GM18511 (cell line): ENCODE results near the gene SDR42E1.
"Not testable (repeated sequence)": the region's sequence is repeated elsewhere in the genome, so short reads cannot be mapped to it uniquely, and the experiment has no call there.

Source experiments
- ATAC-seq: cut with Tn5 transposase; IDR thresholded peaks from one replicate; pipeline ENCODE4 v1.9.1; 2021; ENCODE audit warnings: mild to moderate bottlenecking, moderate library complexity; ENCODE audit not compliant: unreplicated experiment

Gene SDR42E1

GRCh38 chr16:82040296-82040695 is 29.0 kb upstream of the SDR42E1 start:
- ATAC-seq, result no peak

DNA sequence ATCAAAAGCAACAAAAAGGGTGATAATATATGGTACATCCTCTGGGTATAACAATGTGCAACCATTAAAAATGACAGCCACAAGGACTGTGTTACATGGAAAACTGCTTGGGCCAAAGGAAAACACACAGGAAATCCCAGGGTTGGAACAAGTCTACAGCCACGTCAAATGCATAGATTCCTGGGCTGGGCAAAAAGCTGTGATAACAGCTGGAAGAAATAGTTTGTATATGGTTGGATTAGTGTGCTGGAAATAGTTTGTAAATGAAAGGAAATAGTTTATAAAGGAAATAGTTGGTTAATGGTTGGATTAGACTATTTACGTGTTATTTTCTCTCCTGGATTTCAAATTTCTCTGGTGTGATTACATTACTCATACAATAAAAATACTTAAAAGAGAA is 26.4 kb upstream of the SDR42E1 start:
- ATAC-seq, result no peak

DNA sequence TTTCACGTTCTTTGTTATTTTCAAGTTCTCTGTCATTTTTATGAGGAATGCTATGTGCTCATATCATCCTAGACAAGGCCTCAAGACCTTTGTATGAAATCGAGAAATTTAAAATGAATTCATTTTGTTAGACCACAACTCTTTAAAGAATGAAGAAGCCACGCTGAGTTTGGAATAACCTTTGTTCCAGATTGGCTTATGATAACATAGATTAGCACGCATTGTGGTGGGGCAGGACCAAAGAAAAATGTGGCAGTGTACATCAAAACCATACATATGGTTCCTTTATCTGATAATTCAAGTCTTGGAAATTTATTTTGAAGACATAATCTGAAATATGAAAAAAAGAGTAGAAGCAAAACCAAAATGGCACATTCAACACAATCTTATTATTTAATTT is 26.0 kb upstream of the SDR42E1 start:
- ATAC-seq, result no peak

DNA sequence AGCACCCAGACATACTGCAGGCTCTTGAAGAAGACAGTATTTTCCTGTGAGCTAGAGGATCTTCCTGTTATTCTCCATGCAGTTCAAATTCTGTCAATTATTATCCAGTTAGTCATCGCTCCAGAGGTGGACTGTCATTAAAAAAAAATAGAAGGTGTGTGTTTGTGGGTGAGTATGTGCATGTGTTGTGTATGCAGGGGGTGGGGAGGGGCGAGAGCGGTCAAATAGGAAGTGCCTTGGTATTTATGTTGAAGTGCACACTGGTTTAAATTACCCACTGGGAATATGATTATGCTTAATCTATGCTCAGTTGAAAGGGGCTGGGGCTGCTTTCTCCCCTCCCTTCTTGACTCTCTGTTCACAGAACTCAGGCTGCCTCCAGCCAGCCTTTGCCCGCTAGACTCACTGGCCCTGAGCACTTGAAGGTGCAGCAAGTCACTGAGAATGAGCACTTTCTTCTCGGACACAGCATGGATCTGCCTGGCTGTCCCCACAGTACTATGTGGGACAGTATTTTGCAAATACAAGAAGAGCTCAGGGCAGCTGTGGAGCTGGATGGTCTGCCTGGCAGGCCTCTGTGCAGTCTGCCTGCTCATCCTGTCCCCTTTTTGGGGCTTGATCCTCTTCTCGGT is 23.8 kb upstream of the SDR42E1 start, which contains the start of gene HSD17B2:
TSS of gene HSD17B2 (plus strand) at position 273 of the 632 bp plus-strand sequence. CDS start at position 445, 172 bp downstream.
- ATAC-seq, result no peak

GRCh38 chr16:82033683-82034300 is 22.5 kb upstream of the SDR42E1 start:
- ATAC-seq, result no peak

DNA sequence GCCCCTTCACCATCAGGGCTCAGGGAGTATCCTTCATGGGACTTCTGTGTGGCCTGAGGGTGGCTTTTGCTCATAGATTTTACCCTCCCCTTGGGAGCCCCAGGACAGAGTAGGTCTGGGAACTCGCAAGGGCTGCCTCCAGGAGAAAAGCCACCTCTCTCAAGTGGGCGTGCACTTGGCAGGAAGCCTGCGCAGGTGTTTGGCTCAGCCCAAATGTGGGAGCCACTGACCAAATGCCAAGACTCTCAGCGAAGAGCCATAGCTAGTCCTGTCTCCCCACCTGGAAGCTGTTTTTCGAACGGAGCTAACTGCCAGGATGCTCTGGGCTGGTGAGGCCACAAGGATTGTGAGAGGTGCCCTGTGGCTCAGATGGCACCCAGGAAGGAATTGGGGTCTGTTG is 21.7 kb upstream of the SDR42E1 start:
- ATAC-seq, result no peak

GRCh38 chr16:82031116-82032084 is 20.1 kb upstream of the SDR42E1 start:
- no peak for ATAC-seq

DNA sequence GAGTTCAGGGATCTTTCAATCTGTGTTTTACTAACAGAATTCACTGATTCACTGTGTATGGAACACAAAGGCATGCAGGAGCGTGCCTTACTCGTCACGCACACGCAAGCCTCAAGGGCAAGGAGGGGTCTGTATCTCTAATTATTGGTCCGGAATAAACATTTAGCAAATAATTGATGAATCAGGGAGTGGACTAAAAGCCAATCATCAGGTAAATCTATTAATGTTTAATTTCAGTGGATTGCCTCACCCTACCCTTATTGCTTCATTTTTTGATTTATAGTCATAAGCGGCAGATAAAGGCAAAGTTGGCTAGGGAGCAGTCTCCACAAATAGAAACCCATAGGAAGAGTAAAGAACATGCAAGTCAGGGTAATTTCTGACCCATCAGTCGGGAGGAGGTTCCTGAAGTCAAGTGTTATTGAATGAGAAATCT is 16.4 kb upstream of the SDR42E1 start:
- ATAC-seq, result no peak

DNA sequence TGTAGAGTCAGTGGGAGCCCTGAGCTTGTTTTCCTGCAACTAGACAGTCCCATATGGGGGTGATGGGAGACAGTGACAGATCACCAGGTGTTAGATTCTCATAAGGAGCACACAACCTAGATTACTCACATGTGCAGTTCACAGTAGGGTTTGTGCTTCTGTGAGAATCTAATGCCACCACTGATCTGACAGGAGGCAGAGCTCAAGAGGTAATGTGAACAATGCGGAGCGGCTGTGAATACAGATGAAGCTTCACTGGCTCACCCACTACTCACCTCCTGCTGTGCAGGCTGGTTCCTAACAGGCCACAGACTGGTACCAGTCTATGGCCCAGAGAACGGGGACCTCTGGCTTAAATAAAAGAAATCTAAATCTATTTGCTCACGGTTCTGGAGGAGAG is 13.6 kb upstream of the SDR42E1 start:
- no peak for ATAC-seq

- no peak for ATAC-seq
Observed at GRCh38 chr16:82024316-82024715, 13.0 kb upstream of the SDR42E1 start.

- no peak for ATAC-seq
Observed at GRCh38 chr16:82023206-82023605, 11.9 kb upstream of the SDR42E1 start.

DNA sequence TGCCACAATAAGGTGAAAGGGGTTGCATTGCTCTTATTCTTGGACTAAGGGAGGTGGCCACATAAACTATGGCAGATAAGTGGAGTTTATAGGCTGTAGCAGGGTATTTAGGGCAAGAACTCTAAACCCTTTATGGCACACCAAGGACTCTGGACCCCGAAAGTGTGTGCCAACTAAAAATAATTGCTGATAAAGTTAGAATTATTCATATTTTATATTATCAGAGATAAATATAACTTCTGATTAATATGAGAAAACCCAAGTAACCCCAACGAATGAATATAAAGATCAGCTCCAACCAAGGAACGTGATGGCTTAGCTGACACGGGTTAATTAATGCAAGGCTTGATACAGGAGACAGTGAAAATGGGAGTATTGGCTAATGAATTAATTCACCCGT is 8.8 kb upstream of the SDR42E1 start:
- no peak for ATAC-seq

- ATAC-seq, result no peak
Observed at GRCh38 chr16:82019535-82019934, 8.3 kb upstream of the SDR42E1 start.

GRCh38 chr16:82017911-82018568 is 6.8 kb upstream of the SDR42E1 start:
- no peak for ATAC-seq

DNA sequence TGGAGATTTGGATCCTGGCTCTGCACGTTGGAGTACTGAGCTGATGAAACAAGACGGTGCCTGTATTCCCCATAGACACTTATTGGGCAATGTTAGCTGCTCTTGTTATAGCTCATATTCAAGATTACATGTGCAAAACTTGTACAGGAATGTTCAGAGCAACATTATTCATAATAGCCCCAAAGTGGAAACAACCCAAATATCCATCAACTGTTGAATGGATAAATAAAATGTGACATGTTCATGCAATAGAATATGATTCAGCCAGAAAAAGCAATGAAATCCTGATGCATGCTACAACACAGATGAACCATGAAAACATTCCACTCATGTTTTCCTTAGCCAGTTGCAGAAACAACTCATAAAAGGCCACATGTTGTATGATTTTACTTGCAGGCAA is 5.7 kb upstream of the SDR42E1 start:
- no peak for ATAC-seq

- no peak for ATAC-seq
Observed at GRCh38 chr16:82016263-82016662, 5.0 kb upstream of the SDR42E1 start.

DNA sequence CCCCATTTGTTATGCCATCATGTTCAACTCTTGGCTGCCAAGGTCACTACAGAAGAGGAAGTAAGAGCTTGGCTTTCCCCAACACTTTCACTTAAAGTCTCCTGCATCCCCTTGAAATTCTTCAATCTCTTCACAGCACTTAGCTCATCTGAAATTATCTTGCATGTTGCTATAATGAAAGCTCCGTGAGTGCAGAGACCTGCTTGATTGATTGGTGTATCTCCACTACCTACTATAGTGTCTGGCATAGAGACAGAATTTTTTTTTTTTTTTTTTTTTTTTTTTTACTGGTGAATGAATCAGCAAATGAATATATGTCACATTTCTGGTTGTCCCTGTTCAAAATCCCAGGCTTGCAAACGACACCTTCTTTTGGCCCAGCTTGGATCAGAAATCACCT is 1.9 kb upstream of the SDR42E1 start:
- no peak for ATAC-seq

- no peak for ATAC-seq
Observed at GRCh38 chr16:82010649-82011048, 621 bp downstream of the SDR42E1 start.

GRCh38 chr16:82009789-82010188 is 1.5 kb downstream of the SDR42E1 start:
- not testable (repeated sequence) for ATAC-seq

DNA sequence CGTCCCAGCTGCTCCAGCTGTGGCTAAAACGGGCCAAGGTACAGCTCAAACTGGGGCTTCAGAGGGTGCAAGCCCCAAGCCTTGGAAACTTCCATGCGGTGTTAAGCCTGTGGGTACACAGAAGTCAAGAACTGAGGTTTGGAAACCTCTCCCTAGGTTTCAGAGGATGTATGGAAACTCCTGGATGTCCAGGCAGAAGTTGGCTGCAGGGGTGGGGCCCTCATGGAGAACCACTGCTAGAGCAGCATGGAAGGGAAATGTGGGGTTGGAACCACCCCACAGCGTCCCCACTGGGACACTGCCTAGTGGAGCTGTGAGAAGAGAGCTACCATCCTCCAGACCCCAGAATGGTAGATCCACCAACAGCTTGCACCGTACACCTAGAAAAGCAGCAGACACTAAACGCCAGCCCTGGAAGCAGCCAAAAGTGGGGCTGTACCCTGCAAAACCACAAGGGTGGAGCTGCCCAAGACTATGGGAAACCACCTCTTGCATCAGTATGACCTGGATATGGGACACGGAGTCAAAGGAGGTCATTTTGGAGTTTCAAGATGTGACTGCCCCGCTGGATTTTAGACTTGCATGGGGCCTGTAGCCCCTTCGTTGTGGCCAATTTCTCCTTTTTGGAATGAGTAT is 2.2 kb downstream of the SDR42E1 start:
- ATAC-seq, result no peak

DNA sequence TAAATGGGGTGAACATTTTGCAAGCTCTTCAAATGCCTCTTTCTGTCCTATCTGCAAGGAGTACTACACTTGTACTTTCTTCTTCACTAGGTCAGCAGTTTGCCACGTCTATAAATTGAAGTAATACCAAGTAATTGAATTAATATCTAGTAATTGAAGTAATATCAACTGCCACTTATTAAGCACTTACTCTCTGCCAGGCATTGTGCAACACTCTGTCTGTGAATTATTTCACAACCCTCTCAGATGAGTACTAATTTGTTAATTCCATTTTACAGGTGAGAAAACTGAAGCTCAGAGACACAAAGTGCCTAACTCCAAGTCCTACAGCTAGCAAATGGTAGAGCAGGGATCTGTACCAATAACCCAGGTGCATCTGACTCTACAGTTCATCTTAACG is 4.1 kb downstream of the SDR42E1 start:
- ATAC-seq, result no peak
